Superior temporal gyrus (tissue), 1 donor: ENCODE data around the gene SPON2.

ENCODE experiments used
- DNase-seq: peaks from one replicate; pipeline ENCODE4 v3.0.0-alpha.2; 2016; ENCODE audit errors: extremely low spot score

Gene SPON2

DNA sequence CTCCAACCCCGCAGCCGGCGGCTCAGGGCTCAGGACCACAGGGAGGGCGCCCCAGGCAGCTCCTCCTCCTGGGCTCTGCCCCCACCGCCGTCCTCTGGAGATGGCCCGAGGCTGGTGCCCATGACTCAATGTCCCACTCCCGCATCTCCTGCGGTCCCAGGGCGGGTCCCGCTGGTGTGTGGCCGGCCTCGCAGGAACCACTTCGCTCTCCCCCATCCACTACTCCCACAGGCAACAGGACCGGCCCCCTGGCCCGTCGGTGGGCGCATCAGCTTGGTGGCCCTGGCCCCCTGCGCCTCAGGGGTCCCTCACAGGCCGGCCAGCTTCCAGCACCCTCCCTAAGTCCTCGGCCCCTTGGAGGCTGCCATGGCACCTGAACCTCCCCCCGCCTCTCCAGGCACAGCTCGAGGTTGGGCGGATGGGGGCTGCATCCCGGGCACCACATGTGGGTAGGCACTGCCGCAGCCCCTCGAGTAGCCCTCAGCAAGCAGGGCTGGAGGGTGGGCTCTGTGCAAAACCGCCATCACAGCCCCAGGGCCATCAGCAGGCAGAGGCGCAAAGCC lies 22.8 kb upstream of the SPON2 start:
- DNase-seq, result no peak

DNA sequence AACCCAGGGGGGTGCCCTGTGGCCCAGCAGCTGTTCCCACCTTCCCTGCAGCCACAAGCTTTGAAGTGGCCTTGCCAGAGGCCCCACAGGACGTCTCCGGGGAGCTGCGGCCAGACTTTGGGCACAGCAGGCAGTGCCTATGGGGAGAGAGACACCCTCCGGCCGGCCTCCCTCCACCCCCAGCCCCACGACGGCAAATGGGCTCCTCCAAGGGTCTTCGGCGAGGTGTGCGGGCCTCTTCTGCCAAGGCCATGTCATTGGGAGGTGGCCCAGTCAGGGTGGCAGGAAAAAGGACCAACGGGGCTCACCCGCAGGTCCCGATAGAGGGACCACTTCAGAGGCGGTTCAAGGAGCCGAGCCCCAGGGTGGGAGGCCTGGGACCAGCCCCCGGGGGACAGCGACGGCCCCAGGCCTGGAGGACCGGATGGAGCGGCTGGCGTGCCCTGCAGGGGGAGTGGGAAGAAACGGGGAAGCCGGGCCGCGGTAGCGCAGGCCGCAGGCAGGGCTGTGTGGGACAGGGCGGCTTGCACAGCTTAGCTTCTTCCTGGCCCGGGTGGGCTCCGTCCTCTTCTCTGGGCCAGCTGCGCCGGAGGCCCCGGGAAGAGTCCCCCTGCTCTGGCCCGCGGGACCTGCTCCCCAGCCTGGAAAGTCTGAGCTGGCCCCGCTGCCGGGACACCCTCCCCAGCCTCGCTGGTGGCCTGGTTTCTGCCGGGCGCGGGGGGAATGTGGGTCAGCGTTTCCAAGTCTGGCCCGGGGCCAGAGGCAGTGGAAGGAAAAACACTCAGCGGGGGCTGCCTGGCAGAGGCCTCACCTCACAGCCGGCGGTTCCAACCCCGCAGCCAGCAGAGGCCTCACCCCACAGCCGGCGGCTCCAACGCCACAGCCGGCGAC lies 21.9 kb upstream of the SPON2 start:
- DNase-seq, result no peak

DNA sequence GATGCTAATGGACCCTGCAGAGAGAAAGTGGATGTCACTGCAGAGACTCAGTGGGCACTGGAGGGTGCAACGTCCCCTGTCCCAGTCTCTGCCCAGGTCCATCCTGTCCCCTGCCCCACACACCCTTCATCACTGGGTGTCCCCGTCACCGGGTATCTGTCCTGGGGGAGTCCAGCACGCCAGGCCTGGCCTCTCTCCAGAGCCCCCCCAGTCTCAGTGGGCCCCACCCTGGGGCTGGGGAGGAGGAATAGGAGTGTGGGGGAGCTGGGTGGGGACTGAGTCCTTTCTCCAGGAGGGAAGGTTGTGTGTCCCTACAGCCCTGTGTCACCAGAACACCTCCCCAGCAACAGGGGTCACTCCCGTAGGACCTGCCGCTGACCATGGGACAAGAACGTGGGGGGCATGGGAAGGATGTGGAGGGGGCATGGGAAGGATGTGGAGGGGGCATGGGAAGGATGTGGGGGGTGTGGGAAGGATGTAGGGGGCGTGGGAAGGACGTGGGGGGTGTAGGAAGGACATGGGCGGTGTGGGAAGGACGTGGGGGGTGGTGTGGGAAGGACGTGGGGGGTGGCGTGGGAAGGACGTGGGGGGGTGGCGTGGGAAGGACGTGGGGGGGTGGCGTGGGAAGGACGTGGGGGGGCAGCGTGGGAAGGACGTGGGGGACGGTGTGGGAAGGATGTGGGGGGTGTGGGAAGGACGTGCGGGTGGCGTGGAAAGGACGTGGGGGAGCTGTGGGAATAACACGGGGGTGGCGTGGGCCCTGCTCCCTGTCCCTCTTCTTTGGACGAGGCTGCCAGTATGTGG lies 21.0 kb upstream of the SPON2 start:
- no peak for DNase-seq

DNA sequence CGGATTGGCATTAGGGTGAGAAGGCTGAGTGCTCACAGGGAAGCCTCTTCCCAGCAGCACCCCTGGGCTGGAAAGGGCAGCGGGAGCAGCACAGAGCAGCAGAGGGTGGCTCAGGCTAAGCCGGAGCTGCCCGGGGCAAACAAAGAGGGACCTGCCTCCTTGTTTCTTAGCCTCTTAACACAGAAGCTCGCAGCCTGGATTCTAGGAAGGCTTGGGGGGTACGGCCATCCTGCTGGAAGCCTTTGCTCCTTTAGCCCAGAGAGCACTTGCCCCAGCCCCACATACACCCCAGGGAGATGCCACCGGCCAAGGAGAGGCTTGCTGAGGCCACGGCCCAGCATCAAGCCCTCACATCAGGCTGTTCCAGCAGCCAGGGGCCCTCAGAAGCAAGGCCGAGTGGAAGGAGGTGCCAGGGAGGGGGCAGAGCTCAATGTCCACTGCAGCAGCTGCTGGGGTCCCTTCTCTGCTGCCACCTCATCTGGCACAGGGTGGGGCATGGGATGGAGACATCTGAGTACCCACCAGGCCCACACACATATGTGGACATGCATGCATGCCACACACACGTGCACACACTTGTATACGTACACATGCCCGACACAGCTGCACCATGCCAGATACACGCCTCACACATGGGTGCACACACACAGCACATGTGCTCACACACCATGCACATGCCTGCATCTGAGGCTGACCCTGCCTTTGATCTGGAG lies 20.3 kb upstream of the SPON2 start:
- DNase-seq, result no peak

DNA sequence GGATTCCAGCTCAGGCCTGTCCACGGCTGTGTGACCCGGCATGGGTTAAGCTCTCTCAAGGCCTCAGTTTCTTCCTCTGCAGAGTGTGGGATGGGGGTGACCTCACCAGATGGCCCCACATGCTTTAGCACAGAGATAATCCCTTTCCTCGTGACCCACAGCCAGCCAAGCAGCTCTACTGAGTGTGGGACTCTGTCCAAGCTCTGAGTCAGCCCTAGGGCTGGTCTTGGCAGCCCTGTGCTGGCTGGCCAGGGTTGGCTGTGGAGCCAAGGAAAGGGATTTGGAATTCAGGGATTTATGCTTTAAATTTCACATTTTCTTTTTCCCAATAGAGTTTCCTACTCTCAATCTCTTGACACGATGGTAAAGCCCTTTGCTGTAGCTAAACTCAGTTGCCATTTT lies 19.7 kb upstream of the SPON2 start:
- DNase-seq, result peak; percentile 94

DNA sequence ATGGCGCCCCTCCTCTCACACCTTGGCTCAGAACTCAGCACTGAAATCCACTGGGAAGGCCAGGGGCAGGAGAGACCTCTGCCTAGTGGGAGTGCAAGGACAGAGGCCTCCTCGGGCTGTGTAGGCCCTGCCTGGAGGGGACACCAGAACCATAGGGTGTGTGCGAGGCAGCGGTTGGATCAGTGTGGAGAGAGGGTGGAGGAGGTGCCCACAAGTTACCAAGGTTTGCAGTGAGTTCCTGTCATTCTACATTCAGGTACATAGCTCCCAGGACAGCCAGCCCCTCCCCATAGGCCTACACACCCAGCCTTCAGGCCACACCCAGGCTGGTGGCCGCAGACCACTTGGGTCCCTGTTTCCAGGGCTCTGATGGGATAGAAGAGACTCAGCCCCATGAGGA lies 19.2 kb upstream of the SPON2 start:
- no peak for DNase-seq

DNA sequence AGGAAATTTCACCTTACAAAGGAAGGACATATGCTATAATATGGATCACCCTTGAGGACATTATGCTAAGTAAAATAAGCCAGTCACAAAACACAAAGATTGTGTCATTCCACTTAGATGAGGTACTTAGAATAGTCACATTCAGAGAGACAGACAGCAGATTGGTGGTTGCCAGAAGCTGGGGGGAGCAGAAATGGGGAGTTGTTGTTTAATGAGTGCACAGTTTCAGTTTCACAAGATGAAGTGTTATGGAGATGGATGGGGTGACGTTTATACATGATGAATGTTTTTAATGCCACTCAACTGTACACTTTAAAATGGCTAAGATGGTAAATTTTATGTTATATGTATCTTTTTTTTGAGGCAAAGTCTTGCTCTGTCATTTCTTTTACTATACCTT lies 14.8 kb upstream of the SPON2 start:
- no peak for DNase-seq

DNA sequence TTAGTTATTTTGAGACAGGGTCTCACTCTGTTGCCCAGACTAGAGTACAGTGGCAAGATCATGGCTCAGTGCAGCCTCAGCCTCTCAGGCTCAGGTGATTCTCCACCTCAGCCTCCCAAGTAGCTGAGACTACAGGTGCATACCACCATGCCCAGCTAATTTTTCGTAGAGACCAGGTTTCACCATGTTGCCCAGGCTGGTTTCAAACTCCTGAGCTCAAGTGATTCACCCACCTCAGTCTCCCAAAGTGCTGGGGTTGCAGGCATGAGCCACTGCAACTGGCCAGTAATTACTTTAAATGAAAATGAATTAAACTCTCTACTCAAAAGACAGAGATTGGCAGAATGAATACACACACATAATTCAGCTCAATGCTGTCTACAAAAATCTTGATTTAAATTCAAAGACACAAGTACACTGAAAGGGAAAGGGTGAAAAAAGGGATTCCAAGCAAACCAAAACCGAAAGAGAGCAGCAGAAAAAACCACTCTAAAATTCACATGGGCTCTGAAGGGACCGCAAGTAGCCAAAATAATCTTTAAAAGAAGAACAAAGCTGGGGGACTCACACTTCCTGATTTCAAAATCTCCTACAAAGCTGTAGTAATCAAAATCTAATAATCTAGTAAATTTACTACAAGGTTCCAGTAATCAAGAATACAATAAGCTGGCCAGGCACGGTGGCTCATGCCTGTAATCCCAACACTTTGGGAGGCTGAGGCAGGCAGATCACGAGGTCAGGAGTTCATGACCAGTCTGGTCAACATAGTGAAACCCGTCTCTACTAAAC lies 11.8 kb upstream of the SPON2 start:
- no peak for DNase-seq

DNA sequence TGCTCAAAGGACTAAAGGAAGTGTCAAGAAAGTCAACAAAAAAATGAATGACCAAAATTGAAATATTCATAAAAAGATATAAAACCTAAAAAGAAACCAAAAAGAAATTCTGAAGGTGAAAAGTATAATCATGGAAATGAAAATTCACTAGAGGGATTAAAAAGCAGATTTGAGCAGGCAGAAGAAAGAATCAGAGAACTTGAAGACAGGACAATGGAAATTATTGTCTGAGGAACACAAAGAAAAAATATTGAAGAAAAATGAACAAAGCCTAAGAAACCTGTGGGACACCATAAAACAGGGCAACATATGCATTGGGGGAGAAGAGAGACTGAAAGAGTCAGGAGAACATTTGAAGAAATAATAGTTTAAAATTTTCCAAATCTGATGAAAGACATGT lies 9.9 kb upstream of the SPON2 start:
- no peak for DNase-seq

DNA sequence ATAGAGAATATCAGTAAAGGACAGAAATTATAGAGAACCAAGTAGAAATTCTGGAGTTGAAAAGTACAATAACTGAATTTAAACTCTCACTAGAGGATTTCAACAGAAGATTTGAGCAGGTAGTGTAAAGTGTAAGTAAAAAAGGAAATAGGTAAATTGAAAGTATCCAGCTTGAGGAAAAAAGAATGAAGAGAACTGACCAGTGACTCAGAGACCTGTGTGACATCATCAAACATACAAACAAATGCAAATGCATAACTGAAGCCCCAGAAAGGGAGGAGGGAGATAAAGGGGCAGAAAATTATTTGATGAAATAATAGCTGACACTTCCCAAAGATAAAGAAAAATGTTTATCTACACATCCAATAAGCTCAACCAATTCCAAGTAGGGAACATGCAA lies 8.3 kb upstream of the SPON2 start:
- no peak for DNase-seq

DNA sequence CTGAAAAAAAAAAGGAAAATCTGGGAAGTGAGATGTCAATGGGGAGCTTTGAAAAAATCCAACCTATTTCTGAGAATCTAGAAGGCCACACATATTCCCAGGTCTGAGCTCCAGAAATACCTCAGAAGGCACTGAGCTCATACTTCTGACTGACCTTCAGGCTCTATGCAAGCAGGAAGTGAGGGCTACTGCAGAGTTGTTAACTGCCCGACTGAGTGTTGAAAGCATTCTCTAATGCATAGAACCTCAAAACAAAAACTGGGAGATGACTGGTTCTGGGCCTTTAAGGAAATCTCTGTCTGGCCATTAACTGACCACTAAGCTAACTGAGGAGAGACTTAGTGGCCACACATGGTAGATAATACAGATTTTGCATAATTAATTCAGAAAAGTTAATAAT lies 7.6 kb upstream of the SPON2 start:
- DNase-seq, result no peak

DNA sequence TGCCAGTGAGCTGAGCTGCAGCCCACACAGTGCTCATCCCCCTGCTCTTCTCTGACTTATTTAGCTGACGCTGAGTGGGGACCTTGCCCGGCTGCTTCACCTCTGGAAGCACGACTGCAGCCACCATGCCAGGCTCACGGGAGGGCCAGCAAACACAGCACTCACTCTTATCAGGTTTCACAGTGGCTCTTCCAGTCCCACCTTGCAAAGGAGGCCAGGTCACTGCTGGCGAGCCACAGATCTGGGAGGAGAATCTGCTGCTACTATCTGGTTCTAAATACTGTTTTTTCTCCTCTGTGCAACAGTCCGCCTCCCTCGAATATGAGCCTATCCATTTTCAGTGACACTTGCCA lies 6.7 kb upstream of the SPON2 start:
- DNase-seq, result no peak

DNA sequence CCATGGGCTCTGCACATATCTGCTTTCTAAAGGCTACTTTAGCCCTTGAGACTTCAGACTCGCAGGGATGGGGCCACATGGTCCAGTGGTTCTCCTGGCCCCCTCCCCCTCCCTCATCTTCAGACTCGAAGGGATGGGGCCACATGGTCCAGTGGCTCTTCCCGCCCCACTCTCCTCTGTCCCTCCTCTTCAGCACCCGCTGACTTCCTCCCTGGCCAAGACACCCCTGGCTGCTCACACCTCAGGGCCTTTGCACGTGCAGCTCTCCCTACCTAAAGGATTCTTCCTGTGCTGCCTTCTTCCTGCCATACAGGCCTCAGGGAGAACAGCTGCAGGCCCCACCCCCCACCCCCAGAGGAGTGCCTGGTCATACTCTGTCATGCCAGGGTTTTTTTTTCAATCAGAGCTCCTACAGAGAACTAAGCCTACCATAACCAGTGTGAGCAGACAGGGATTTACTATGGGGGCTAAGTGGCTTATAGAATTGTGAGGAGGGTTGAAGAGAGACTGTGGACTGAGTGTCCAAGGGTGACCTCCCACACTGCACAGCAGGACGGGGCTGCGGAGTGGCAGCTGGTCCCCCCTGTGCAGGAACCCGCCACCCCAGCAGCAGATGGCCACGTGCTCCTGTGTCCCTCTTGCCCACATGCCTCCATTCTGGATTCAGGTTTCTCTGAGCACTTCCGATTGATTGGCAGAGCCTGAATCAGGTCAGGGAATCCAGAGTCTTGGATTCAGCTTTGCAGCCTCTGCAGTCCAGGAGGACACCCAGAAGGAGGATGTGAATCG lies 6.1 kb upstream of the SPON2 start:
- no peak for DNase-seq

DNA sequence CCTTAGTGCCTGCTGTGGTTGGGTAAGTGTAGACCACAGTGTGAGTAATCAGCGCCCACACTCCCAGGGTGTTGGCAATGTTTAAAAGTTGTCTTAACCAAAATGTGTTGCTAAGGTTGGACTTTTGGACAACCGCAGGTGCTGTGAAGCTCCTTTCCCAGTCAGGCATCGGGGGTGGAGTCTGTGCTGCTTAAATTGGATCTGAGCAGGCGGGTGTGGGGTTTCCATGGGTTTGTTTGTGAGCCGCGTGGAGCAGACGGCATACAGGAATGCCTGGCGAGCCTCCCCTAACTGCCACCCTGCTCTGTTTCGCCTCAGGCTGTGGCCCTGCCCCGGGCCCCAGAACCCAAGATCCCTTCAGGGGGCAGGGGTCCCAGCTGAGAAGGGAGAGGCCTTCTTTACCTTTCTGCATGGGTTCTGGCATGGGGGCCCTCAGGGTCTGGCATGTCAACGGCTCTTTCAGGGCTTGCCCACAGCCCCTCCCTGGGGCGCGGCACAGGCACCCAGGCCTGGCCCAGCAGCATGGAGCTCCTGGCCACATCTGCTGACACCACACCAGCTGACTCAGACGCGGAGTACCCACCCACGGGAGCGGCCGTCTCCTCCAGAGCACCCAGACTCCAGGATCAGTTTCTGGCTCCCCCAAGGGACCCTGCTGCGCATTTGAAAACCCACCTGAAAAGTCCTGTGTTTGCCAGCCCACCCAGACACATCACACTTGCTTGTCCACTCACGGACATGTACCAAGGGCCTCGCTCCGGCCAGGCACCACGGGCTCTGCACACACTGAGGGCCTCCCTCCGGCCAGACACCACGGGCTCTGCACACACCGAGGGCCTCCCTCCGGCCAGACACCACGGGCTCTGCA lies 5.1 kb upstream of the SPON2 start:
- no peak for DNase-seq

DNA sequence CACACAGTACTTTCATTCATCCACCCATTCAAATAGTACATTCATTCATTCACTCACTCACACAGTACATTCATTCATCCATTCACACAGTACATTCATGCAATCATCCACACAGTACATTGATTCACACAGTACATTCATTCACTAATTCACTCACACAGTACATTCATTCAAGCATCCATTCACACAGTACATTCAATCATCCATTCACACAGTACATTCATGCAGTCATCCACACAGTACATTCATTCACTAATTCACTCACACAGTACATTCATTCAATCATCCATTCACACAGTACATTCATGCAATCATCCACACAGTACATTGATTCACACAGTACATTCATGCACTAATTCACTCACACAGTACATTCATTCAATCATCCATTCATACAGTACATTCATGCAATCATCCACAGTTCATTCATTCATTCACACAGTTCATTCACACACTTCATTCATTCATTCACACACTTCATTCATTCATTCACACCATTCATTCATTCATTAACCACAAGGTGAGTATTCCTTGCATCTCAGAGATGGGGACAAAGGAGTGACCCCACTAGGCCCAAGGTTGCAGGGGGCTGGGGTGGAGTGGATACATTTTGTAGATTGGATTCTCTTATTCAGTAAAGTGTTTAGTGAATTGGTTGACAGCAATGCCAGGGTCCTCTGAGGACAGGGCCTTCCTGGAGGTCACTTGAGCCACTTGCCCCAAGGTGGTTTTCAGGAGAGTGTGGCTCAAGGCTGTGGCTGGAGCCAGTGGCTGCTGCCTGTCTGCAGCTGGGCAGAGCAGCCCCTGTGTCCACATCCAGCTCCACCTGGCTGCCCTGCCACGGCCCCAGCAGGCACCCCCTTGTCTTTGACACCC lies 4.3 kb upstream of the SPON2 start:
- no peak for DNase-seq

DNA sequence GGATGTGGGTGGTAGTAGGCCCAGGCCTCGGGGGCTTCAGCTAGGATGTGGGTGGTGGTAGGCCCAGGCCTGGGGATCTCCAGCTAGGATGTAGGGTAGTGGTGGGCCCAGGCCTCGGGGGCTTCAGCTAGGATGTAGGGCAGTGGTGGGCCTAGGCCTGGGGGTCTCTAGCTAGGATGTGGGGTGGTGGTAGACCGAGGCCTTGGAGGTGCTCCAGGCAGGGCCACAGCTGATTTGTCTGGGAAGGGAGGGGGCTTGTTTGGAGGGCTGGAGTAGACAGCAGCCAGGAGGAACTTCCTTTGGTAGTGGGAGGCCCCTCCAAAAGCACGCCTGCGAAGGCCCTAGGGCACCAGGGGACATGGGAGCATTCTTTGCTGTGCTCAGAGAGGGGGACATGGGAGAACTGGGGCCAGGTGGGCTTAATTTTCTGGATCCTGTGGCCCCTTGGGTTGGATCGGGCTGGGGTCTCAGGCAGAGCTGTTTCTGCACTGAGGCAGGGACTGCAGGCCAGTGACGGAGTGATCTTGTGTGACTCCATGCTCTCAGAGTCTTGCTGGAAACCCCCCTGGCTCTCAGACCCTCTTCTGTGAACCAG lies 3.3 kb upstream of the SPON2 start:
- DNase-seq, result no peak

DNA sequence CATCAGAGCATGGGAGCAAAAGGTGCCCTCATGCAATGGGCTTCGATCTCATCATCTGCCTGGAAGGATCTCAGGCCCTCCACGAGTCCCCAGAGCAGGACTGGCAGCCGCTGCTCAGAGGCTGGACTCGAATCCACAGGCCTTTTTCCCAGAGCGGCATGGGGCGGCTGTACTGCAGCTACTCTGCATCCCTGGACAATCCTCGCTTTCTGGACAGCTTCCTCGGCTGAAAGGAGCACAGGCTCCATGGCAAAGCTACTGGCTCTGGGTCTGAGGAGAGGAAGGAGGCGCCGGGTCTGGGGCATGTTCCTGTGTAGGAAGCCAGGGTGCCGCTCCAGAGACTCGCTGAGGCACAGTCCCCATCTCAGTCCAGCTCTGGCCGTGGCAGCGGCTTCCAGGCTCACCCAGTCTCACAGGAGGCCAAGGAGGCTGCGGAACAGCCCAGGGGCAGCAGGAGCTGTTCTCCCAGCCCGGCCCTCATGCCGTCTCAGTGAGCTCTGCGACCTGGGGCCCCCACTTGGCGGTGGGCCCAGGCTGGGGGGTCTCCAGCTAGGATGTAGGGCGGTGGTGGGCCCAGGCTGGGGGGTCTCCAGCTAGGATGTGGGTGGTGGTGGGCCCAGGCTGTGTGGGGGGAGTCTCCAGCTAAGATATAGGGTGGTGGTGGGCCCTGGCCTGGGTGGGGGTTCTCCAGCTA lies 2.7 kb upstream of the SPON2 start:
- no peak for DNase-seq
